GM18498 (cell line): ENCODE results near the gene FOXP4.
"Not testable (repeated sequence)": the region's sequence is repeated elsewhere in the genome, so short reads cannot be mapped to it uniquely, and the experiment has no call there.

ENCODE experiments used
- ATAC-seq: cut with Tn5 transposase; IDR thresholded peaks from one replicate; pipeline ENCODE4 v1.9.1; 2021; ENCODE audit warnings: mild to moderate bottlenecking, moderate library complexity; ENCODE audit not compliant: unreplicated experiment

The FOXP4 gene

GRCh38 chr6:41596807-41597206, 50.6 kb downstream of the FOXP4 start:
- ATAC-seq = no peak

DNA sequence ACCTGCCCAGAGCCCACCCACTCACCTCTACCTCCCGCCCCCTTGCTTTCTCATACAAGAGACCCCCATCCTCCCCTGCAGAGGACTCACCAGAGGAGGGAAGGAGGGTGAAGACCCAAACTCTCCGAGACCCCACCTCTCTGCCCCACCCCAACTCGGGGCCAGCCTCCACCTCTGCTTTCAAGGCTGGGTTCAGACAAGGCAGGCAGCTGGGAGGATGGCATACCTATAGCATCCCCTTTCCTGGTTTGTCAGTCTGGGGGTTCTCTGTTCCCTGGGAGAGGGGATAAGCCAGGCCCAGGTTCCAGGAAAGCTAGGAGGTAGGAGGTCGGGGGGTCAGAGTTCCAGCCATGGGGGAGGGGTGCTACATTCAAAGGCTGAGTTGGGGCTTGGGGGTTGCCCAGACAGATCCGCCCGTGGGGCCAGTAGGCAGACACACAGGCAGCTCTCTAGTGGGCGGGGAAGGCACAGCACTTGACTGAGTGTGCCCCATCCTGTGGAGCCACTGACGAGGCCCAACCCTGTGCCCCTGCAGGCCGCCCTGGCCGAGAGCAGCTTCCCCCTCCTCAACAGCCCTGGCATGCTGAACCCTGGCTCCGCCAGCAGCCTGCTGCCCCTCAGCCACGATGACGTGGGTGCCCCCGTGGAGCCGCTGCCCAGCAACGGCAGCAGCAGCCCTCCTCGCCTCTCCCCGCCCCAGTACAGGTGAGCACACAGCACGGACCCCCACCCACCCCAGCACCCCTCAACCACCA, 51.2 kb downstream of the FOXP4 start:
- no peak for ATAC-seq

GRCh38 chr6:41598670-41599014, 52.5 kb downstream of the FOXP4 start:
- ATAC-seq = no peak

- ATAC-seq = no peak
Observed at GRCh38 chr6:41599015-41599851, 53.1 kb downstream of the FOXP4 start.

GRCh38 chr6:41599852-41600445, 53.8 kb downstream of the FOXP4 start:
- ATAC-seq = no peak

DNA sequence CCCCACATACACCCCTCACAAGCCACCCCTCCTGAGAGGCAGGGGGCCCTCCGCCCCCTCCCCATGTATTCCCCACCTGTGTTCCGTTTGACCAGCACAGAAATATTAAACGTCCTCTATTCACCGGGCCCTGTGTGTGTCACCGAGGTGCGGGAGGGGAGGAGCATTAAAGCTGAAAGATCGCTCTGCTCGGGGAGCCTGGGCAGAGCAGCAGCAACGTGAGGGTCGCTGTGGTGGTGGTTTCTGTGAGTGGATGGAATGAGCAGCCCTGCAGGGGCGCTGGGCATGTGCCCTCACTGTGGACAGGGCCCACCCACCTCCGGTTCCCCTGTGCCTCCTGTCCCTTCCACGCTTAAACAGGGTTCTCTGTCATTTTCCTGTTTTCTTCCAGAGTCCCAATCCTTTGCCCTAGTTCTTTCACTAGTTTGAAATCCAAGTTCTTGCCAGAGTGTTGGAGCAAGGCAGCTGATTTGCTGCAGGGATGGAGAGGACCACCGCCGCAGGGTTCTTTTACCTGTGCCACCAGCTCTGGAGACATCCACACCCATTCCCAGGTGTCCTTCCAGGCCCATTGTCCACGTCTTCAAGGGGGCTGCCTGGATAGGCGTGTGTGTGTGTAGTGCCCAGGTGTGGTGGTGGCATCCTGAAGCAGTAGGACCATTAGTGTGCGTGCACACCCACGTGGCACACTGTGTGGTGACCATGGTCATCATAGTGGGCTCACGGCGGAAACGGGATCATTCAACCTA, 54.5 kb downstream of the FOXP4 start:
- ATAC-seq = no peak

DNA sequence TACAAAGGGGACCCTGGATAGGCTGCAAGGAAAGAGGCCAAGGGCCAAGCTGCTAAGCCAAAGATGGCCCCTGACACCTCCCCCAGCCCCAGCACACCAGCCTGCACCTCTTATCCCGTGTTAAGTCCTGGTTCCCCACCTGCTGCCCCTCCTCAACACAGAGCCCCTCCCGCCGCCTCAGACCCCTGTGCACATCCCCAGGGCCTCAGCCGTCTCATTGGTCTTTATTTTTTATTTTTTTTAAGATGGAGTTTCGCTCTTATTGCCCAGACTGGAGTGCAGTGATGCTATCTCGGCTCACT, 55.0 kb downstream of the FOXP4 start:
- ATAC-seq = no peak

GRCh38 chr6:41602422-41602743, 56.2 kb downstream of the FOXP4 start:
- no peak for ATAC-seq

DNA sequence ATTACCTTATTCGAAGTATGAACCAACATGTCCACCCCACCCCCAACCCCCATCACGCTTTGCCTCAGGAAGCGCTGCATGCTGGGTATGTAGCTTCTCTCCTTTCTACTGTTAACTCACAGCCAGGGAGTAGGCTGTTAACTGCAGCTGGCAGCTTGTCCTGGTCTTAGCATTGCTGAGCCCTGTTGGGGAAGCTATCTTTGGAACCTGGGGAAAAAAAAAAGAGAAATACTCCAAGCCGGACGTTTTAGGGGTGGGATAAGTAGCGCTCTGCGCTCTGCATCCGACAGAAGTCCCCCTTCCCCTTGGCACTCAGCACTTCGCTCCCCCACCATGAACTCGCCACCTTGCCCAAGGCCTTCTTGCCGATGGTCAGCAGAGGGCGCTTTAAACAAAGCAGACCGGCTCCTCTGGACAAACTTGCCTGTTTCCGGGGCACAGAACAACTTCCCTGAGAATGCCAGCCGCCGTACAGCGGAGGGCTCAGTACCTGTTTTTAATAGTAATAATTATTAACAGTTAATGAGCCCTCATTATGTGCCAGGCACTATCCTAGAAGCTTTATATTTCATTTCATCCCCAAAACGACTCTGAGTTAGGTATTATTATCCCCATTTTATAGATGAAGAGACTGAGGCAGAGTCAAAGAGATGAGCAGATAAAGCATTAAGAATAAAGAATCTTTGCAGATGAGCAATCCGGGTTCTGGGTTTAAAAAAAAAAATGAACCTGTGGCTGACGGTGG, 56.9 kb downstream of the FOXP4 start:
- ATAC-seq = peak; percentile 69

GRCh38 chr6:41604006-41604405, 57.8 kb downstream of the FOXP4 start:
- ATAC-seq = no peak

- ATAC-seq = no peak
Observed at GRCh38 chr6:41605649-41606048, 59.5 kb downstream of the FOXP4 start.

DNA sequence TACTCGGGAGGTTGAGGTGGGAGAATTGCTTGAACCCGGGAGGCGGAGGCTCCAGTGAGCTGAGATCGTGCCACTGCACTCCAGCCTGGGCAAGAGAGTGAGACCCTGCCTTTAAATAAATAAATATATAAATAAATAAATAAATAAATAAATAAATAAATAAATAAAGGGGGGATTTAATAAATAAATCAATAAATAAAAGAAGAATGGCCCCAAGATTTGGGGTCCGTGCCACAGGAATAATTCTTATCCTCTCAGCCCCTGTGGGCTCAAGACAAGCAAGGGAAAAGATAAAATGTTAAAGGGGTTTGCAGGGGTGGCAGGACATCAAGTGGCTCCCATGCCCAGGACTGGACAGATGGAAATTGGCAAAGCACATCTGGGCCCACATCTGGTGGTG, 60.9 kb downstream of the FOXP4 start:
- ATAC-seq = no peak

DNA sequence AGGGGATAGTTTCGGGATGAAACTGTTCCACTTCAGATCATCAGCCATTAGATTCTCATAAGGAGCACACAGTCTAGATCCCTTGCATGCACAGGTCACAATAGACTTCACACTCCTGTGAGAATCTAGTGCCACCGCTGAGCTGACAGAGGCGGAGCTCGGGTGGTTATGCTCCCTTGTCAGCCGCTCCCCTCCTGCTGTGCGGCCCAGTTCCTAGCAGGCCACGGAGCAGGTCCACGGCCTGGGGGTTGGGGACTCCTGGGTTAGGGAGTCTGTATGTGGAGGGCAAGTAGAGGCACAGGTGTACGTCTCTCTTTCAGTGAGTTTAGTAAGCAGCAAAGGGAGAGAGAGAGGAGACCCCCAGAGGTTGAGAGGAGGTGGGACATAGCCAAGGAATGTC, 61.6 kb downstream of the FOXP4 start:
- no peak for ATAC-seq

- ATAC-seq = no peak
Observed at GRCh38 chr6:41608443-41609151, 62.4 kb downstream of the FOXP4 start.

DNA sequence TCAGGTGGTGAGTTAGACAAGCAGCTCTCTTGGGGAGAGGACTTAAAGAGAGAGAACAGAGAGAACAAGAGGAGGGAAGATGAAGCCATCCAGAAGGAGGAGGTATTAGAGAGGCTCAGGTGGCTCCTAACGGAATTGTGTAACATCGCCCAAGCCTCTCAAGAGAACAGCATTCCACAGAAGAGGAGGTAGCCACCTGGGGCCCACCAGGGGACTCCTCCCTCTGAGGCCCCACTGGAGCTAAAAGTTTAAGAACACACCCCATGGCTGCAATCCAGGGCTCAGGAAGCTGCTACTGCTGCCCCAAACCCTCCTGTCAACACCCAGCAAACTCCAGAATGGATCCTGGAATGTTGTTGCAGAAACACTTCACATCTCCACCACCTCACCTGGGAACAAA, 68.5 kb downstream of the FOXP4 start:
- no peak for ATAC-seq

DNA sequence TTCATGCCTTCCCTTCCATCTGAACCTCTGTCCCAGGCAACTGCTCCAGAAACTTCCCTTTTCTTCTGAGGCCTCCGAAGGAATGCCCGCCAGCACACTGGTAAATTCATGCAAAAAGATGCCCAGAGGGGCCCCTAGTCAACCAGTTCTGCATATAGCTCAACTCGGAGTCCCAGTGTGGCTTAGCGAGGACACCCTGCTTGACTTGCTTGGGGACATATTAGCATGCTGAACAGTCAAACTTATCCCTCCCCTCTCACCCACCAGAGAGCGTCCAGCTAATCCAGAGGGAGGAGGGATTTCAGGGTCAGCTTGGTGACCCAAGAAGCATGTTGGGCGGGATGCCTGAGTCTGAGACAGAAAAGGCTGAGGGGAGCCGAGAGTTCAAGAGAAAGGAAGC, 69.1 kb downstream of the FOXP4 start:
- no peak for ATAC-seq

DNA sequence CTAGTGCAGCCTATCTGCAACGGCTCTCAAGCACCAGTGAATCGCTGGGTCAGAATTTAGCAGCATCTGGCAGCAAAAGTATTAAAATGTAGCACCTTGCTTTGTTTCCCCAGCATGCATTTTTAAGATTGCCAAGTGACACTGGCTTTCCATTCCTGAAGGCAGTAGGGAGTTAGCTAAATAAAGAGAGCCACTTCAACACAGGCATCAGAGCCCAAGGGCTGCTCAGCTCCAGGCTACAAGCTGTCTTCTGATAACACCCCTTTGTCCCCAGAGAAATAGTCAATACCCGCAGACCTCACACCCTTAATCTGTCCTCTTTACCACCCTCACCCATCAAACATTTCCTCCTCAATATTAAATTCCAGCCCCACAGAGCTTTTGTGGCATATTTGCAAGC, 72.4 kb downstream of the FOXP4 start:
- ATAC-seq = no peak

- ATAC-seq = not testable (repeated sequence)
Observed at GRCh38 chr6:41619193-41619592, 73.0 kb downstream of the FOXP4 start.

- no peak for ATAC-seq
Observed at GRCh38 chr6:41621367-41621766, 75.2 kb downstream of the FOXP4 start.

GRCh38 chr6:41621802-41622201, 75.6 kb downstream of the FOXP4 start:
- no peak for ATAC-seq
